ENCODE measurements around the gene ZNF24. TPM values are rescaled to one million over a fixed set of nuclear protein-coding genes. Genes with fewer than 3 reads are reported as not detected.

Gene ZNF24
- total and polyA plus RNA-seq, 10 of the 15 experiments (the other 5 are each of a cell fraction or from before 2014, with no cell fraction given) = 13.6 to 41.7 (median 28.3) TPM

- no peaks in the 10 kb centered on the region for H3K79me2 ChIP-seq (ENCODE audit: control insufficient read depth, insufficient read depth, low read length)
- POLR2A ChIA-PET = no interaction called here
- ATAC-seq (no peak), DNase-seq (ENCODE audit: low read depth, low spot score) (no peak), FAIRE-seq (no peak)
- SMC1A ChIA-PET (ENCODE audit: uncharacterized antibody, unreplicated experiment) = interaction anchor here (1.0 kb wide), 1 partner anchor 10 kb away, joined by 3 read pairs; no protein-coding TSS in a partner anchor
- H3K9me3 ChIP-seq (replicated peaks; ENCODE audit: control insufficient read depth, insufficient read depth, low read length) = no peaks in the 10 kb centered on the region; the same call in 2 of the 3 replicates
- H4K20me1 ChIP-seq (ENCODE audit: control insufficient read depth, insufficient read depth) = no peaks in the 10 kb centered on the region
- CTCF ChIA-PET = interaction anchor here (1.0 kb wide), 1 partner anchor 13 kb away, joined by 3 read pairs; no protein-coding TSS in a partner anchor
- no peak overlapping the region for H3K4me3 ChIP-seq
- no peaks in the 10 kb centered on the region for H3K36me3 ChIP-seq (ENCODE audit: control insufficient read depth in 2 of 2, insufficient read depth in 2 of 2, low read length in 1 of 2)
- in situ Hi-C loops (cut with MboI) = no loop called here
- BruUV-seq (replicated peaks) = no TSS peak
- H3K27me3 ChIP-seq (replicated peaks in 1 of 2; ENCODE audit: control insufficient read depth in 2 of 2, insufficient read depth in 2 of 2, low read length in 1 of 2) = no peaks in the 10 kb centered on the region
- H2AFZ ChIP-seq (ENCODE audit: control insufficient read depth, low read depth, low read length) = no peak overlapping the region
- RAD21 ChIA-PET (ENCODE audit: unreplicated experiment) = no interaction called here
- H3K27ac ChIP-seq (ENCODE audit: control insufficient read depth, insufficient read depth) = no peak overlapping the region
- H3K4me1 ChIP-seq (ENCODE audit: control insufficient read depth, insufficient read depth, low read length) = no peaks in the 10 kb centered on the region
- H3K9ac ChIP-seq (ENCODE audit: control insufficient read depth, insufficient read depth, low read length) = no peak overlapping the region
- no peak overlapping the region for H3K4me2 ChIP-seq (ENCODE audit: control insufficient read depth, insufficient read depth)
- WGBS (ENCODE audit: insufficient coverage, insufficient replicate concordance, low lambda C conversion rate, missing lambda C conversion rate) = 19% methylated on average over 3 of the region's 3 CpGs
- TF ChIP-seq RAD51 (IDR thresholded peaks at IDR 0.05) (no peak), HDGF (IDR thresholded peaks at IDR 0.05) (no peak), PBX3 (IDR thresholded peaks at IDR 0.05; ENCODE audit: insufficient replicate concordance, low read depth, low read length) (no peak), SKIL (IDR thresholded peaks at IDR 0.05; ENCODE audit: low read depth, poor library complexity, severe bottlenecking) (no peak), POLR2A (IDR thresholded peaks at IDR 0.05; ENCODE audit: low read depth, low read length) (no peak), YBX1 (IDR thresholded peaks at IDR 0.05) (no peak), ZNF24 (IDR thresholded peaks at IDR 0.05) (no peak), JUNB (IDR thresholded peaks at IDR 0.05) (no peak), SMAD1 (IDR thresholded peaks at IDR 0.05; ENCODE audit: low read depth, partially characterized antibody) (no peak)
- TF ChIP-seq, protein P1, sequence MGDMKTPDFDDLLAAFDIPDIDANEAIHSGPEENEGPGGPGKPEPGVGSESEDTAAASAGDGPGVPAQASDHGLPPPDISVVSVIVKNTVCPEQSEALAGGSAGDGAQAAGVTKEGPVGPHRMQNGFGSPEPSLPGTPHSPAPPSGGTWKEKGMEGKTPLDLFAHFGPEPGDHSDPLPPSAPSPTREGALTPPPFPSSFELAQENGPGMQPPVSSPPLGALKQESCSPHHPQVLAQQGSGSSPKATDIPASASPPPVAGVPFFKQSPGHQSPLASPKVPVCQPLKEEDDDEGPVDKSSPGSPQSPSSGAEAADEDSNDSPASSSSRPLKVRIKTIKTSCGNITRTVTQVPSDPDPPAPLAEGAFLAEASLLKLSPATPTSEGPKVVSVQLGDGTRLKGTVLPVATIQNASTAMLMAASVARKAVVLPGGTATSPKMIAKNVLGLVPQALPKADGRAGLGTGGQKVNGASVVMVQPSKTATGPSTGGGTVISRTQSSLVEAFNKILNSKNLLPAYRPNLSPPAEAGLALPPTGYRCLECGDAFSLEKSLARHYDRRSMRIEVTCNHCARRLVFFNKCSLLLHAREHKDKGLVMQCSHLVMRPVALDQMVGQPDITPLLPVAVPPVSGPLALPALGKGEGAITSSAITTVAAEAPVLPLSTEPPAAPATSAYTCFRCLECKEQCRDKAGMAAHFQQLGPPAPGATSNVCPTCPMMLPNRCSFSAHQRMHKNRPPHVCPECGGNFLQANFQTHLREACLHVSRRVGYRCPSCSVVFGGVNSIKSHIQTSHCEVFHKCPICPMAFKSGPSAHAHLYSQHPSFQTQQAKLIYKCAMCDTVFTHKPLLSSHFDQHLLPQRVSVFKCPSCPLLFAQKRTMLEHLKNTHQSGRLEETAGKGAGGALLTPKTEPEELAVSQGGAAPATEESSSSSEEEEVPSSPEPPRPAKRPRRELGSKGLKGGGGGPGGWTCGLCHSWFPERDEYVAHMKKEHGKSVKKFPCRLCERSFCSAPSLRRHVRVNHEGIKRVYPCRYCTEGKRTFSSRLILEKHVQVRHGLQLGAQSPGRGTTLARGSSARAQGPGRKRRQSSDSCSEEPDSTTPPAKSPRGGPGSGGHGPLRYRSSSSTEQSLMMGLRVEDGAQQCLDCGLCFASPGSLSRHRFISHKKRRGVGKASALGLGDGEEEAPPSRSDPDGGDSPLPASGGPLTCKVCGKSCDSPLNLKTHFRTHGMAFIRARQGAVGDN (IDR thresholded peaks at IDR 0.05) = no peak
- intact Hi-C loops (cut with micrococcal nuclease; ENCODE audit: unreplicated experiment) = no loop called here
These were observed 46.9 kb upstream of the ZNF24 start for GRCh38 chr18:35390951-35391700.
